G401.6 (cell line): ENCODE results near the gene PRKAB2.
"Not testable (repeated sequence)": the region's sequence is repeated elsewhere in the genome, so short reads cannot be mapped to it uniquely, and the experiment has no call there.

Experiments used
- FAIRE-seq: peaks from 2 replicates; lab custom pipeline; 2012; peaks lifted over from hg19 to GRCh38; lab: Jason Lieb, UNC

PRKAB2 gene, protein sequence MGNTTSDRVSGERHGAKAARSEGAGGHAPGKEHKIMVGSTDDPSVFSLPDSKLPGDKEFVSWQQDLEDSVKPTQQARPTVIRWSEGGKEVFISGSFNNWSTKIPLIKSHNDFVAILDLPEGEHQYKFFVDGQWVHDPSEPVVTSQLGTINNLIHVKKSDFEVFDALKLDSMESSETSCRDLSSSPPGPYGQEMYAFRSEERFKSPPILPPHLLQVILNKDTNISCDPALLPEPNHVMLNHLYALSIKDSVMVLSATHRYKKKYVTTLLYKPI

DNA sequence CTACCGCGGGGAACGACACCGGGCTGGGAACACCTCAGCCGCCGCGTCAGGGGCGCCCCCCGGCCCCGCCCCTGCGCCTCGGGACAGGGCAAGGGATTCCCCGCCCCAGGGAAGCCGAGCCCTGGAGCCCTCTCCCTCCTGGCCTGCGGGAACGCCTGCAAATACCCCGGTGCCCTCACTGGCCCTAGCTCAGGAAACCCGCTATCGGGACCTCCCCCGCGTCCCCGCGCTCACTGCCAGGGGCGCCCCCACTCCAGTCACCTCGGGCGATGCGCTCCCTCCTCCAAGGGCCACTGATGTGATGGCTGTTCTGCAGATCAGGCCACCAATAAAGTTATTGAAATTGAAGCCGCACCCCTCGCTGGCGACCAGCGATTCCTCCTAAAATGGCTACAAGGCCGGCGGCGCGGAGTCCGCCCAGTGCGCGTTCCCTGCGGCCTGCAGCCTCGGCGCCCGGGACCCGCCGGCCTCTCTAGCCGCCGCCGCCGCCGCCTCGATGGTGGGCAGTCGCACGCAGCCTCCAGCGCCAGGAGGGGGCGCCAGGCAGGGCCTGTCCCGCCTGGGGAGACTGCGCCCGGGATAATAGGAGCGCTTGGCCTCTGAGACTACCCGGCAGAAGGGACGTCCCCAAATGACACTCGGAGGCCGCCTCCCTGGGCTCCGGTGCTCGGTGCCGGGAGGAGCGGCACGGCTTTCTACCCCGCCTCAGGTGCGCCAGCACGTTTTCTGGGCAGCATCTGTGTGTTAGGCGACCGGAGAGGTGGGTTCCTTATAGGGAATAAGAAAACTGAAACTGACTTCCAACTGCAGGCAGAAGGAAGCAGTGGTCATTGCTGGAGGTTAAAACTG, at the start of gene PRKAB2:
PRKAB2 (minus strand) TSS at position 303 of the 849 bp plus-strand sequence. CDS start 326 bp downstream, outside the sequence.
- no peak for FAIRE-seq

DNA sequence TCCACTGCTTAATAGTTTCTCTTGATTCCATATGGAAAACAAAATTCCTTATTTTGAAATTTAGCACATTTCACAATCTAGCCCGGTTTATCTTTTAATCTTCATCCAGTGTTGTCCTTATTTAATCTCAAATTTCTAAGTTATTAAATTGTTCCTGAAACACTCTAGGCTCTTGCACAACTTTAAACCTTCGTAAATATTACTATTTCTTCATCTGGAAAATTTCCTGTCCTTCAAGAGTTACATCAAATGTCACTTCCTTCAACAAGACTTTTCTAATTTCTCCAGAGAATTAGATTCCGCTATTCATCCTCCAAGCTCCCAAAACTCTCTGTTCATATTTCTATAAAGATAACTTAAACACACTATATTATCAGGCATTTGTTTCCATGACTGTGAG, 46.3 kb upstream of the PRKAB2 start:
- FAIRE-seq, result no peak

DNA sequence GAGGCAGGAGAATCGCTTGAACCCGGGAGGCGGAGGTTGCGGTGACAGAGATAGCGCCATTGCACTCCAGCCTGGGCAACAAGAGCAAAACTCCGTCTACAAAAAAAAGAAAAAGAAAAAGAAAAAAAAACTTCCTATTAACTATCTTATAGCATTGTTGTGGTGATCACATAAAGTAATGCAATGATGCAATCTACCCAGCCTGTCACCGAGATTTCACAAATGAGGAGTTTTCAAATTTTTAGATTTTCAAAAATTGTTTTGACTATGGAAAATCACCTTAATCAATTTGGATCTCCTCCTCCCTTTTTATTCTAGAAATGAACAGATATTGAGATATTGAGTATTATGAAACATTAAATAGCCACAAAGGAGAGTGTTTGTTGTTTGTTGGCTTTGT, 44.9 kb upstream of the PRKAB2 start:
- no peak for FAIRE-seq

DNA sequence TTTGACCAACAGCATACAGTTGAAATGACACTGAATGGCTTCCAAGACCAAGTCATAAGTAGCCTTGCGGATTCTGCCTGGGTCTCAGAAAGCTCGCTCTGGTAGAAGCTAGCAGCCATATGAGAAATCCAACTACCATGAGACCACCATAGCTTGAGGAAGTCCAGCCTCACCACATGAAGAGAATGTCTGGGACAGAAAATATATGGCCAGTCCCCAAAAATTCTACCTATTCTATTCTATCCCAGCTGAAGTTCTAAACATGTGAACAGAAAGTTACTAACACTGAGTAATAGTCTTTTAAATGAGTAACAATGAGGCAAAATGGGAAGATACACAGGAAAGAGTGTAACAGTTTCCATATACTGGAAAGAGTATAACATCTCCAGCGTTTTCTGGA, 43.9 kb upstream of the PRKAB2 start:
- FAIRE-seq, result no peak

DNA sequence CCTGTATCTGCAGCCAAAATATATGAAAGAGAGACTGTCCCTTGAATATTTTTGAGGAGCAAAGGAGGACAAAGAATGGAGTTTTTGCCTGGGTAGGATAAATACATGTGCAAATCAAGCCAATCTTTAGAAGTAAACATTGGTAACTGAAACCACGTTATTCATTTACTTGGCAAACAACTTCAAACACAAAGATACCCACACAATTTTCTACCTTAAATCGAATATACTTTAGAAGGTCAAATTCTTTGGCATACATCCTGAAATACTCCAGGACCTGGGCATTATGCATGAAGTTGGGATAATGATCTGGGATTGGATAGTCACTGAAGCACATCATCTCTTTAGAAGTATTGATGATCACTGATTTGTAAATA, 43.3 kb upstream of the PRKAB2 start:
- FAIRE-seq, result no peak

DNA sequence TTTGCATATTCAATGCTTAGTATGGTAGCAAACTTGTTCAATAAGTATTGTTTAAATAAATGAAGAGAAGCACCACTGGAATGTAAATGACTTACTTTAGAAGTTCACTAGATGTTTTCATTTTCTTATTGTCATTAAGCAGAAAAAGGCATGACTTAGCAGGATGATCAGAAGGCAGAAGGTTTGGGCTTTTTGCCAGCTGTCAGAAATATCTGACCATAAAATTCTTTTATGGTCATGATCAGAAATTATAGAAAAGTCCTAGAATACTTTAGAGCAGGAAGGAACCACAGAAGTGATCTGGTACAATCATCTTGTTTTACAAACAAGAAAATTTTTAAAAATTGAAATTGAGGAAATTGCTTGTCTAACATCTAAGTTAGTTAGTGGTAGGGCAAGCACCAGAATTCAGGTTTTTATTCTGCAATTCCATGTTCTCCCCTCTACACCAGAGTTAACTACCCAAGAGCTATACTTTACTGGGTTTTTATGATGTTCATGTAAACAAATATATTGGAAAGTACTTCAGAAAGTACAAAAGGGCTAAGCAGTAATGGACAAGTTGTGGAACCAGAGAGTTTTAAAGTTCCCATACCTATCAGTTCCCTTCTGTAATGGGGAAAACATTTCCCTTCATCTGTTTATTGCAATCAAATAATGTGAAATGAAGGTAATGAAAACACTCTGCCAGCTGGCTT, 42.7 kb upstream of the PRKAB2 start:
- FAIRE-seq, result no peak

DNA sequence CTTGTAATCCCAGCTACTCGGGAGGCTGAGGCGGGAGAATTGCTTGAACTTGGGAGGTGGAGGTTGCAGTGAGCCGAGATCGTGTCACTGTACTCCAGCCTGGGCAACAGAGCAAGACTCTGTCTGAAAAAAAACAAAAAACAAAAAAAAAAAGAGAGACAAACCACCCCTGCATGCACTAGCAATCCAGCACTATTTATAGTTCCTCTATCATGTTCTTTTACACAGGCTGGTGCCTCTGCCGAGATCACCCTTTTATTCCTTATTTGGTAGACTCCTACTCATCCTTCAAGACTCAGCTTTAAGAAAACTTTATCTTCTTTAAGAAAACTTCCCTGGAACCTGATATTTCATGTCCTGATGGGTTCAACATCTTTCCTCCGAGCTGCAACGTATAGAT, 42.1 kb upstream of the PRKAB2 start:
- FAIRE-seq, result no peak

DNA sequence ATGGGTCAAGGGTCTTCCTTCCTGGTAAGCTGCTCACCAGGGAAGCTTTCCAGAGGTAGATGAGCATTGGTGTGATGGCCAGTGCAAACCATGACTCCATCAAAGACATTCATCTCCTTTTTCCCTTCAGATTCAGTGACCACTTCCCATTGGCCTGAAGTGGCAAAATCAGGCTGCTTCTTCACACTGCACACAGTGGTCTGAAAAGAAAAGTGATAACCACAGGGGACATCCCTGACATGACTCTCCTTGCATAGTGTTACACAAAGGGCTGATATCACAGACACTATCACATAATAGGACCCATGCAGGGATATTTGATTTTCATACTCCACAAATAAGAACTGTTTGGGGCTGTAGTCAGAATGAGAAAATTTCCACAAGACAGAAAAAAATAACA, 41.0 kb upstream of the PRKAB2 start:
- no peak for FAIRE-seq

DNA sequence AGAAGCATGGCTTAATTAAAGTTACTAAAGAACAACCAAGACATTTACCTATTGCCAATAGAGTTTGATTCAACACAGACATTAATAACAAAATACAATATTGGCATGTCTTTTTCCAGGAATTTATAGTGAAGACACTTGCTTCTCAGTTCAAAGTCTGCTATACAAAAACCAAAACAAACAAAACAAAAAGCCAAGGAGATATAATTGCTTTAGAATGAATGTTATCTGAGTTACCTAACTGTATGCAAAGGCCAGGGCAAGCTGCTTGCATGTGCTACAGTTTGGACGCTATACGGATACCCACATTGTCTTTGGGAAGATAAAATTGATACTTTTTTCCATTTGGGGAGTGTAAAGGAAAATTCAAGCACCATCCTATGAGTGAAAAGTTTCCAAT, 39.3 kb upstream of the PRKAB2 start:
- no peak for FAIRE-seq

DNA sequence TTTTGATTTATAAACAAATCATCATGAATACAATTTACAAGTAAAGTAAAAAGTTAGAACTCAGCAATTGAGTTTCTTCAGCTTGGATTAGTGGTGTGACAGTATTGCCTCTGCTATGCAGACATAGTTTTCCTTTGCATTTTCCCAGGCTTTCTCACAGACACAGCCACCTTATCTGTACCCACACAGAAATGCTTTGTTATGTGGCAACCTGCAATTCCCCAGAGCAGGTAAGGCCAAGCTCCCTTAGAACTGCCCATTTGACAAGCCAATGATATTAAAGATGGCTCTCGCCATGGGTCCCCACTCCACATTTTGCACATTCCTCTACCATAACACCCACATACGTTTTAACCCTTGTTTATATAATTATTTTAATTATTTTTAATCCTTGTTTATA, 38.7 kb upstream of the PRKAB2 start:
- FAIRE-seq, result no peak

DNA sequence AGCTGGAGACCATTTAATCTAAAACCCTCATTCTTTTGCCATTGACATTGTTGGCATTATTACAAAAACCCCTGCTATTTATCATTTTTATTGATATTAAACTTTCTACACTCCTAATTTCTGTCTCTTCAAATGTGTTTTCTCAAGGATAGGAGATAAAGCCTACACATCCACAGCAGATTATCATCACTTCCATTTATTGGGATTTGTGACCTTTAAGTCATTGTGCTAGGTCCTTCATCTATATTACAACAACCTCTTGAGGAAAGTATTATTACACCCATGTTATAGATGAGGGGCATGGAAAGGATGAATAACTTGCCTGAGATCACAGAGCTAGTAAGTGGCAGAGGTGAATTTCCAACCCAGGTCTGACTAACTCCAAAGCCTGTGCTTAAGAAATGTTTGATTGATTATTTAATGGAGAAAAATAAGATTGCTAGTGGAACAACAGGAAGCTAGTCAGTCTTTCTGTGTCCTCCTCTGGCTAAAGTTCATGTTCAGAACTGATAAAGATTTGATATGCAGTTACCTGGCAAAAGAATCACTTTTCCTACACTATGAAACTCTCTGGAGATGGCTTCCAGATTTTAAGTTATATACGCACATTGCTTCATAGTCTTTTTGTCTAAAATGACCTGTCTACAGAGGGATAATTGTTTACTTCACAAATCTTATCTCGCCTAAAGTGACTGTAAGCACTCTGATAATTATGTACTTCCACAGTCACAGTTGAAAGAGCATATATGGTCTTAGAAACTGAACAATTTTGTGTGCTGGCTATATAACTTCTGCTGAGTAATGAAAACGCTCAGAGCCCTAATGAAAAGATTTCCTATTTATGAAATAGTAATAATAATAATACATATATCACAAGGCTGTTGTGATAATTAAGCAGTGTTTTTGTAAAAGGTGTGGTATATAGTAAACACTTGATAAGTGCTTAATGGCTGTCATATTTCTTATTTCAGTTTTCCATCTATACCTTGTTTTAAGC, 37.9 kb upstream of the PRKAB2 start:
- no peak for FAIRE-seq

DNA sequence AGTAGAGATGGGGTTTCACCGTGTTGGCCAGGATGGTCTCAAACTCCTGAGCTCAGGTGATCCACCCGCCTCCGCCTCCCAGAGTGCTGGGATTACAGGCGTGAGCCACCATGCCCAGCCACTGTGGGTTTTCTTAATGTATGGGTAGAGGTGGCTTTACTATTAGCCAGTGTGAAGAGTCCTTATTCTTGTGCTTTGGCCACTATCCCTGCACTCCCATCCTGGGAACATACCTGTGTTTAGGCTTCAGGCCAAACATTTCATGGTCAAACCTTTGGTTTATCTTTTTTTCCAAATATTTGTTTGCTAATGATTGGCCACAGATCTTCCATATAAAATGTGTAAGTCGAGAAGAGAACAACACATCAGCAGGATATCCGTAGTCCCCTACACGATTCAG, 36.3 kb upstream of the PRKAB2 start:
- no peak for FAIRE-seq

DNA sequence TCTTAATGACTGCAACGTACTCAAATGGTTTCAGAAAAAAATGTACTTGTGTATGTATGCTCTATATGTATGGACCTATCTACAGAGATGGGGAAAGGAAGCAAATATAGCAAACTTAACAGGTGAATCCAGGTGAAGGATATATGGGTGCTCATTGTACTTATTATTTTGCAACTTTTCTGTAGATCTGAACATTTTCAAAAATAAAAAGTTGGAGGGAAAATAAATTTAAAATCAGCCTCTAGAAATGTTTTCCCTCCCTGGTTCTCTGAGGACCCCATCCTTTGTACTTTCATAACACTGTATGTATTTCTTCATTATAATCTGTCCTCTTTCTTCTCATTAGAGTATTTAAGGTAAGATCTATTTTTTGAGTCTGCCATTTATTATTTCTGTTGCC, 34.9 kb upstream of the PRKAB2 start:
- FAIRE-seq, result no peak

DNA sequence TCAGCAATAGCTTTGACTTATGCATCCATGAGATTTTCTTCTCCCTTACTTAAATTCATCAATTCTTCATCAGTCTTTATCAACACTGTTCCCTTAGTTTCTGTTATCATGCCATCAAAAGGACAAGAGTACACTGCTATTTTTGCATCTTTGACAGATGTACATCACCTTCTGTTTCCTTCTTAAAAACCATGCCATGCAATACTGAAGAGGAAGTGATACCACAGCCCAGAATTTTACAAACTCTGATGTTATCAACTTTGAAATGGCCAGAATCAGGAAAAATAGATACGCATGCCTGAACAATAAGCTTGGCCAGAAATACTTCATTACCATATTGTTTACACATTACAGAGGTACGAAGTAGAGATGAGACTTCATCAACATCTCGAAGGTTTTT, 31.8 kb upstream of the PRKAB2 start:
- FAIRE-seq, result no peak

DNA sequence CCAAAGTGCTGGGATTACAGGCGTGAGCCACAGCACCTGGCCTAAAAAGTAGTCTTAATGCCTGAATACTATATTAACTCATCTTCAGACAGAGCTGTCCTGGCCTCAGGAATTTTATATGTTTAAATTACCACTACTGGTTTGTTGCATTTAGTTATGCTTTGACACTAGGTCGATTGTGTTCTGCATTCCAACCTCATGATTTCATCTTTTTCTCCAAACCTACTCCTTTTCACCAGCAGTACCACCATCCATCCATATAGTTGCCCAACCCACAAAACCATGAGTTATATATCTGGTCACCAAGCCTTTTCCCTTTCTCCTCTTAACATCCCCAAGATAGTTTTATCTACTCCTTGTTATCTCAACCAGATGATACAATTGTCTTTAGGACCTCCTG, 30.3 kb upstream of the PRKAB2 start:
- FAIRE-seq, result no peak

DNA sequence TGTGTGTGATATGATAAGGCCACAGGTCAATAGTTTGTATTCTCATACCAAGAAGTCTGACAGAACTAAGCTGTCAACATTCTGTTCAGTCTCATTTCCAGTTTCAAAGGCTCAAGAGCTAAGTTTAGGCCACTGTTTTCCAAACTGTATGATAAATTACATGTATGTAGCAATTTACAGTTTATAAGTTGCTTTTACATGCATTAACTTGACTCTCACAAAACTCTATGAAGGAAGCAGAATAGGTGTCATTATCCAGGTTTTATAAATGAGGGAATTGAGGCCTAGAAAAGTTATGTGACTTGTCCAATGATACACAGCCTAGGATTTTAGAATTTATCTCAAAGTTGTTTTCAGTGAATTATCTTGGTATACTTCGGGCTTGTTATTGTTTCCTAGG, 29.5 kb upstream of the PRKAB2 start:
- no peak for FAIRE-seq

DNA sequence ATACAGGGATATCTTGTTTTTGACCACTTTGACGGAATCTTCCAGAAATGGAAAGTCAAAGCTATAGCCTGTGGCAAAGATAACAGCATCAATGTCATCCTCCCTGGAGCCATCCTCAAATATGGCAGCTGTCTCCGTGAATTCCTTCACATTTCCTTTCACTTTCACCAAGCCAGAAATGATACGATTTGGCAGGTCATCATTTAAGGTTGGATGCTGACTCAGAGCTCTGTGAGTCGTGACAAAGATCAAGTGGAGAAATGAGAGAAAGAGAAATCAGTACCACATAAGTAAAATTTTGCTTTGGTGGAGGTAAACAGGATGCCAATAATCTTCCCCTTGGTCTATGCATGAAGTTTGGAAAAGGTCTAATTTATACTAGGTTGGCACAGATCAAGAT, 29.0 kb upstream of the PRKAB2 start:
- no peak for FAIRE-seq

DNA sequence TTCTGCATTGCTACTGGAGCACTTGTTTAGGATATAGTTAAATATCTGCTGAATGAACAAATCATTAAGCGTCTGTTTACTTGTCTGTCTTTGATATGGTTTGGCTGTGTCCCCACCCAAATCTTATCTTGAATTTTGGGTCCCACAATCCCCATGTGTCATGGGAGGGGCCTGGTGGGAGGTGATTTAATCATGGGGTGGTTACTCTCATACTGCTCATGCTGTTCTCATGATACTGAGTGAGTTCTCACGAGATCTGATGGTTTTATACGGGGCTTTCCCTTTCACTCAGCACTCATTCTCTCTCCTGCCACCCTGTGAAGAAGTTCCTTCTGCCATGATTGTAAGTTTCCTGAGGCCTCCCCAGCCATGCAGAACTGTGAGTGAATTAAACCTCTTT, 25.1 kb upstream of the PRKAB2 start:
- FAIRE-seq, result not testable (repeated sequence)

DNA sequence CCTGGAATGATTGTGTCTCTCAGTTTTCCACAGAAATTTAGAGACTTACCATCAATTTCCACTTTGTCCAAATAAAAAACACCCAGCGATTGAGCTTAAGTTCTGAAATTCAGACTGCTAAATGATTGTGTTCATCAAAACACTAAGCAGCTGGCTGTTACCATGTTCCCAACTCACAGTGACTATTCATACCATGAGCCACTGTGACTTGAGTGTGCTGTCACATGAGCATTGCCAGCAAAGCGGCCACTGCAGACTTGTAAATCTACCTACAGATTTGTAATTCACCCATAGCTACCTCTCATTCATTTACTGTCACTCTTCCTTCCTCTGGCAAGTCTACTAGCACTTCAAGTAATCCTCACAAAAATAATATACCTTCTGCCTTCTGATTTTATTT, 17.2 kb upstream of the PRKAB2 start:
- FAIRE-seq, result no peak

DNA sequence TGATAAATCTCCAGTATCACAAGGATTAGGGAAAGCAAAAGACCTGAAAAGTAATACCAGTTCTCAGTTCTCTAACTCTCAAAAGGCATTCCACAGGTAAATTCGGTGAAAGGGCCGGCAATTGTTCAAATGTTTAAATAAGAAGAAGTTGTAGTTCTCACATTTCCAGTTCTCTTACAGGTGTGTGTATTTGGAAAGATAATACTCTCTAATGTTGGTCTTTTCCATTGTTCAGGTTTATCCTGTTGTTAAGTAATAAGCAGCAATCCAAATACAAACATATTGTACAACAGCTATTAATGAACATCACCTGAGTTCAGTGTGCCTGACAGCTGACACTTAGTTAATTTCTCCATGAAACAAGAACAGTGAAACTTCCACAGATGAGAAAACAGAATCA, 13.2 kb upstream of the PRKAB2 start:
- FAIRE-seq, result no peak

DNA sequence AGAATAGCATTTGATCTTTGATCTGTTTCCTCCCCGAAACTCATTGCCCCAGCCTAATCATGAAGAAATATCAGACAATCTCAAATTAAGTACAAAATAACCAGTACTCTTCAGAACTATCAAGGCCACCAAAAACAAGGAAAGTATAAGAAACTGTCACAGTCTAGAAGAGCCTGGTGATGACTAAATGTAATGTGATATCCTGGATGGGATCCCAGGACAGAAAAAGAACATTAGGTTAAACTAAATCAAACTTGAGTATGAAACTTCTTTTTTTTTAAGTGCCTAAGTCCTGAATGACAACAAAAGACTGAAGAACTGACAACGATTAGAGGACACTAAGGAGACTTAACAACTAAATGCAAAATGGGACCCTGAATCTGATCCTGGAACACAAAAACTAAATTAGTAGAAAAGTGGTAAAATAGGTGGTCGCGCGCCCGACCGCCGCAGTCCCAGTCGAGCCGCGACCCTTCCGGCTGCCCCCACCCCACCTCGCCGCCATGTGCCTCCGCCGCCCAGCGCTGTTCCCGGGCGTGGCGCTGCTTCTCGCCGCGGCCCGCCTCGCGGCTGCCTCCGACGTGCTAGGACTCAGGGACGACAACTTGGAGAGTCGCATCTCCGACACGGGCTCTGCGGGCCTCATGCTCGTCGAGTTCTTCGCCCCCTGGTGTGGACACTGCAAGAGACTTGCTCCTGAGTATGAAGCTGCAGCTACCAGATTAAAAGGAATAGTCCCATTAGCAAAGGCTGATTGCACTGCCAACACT, 5.5 kb upstream of the PRKAB2 start:
- no peak for FAIRE-seq
